GM12873 (cell line): Measurements from ENCODE around the gene RNF40.

Source experiments
- CTCF ChIP-seq: IDR thresholded peaks from 2 replicates; pipeline ENCODE4 v1.5.1; 2012; ENCODE audit warnings: low read depth, mild to moderate bottlenecking, moderate library complexity, low read length, control low read depth; ENCODE audit not compliant: insufficient read depth; ENCODE audit errors: missing control alignments

The RNF40 gene

GRCh38 chr16:30766933-30767284 lies 4.8 kb downstream of the RNF40 start:
- no peak for TF ChIP-seq CTCF

GRCh38 chr16:30767767-30768465 lies 5.8 kb downstream of the RNF40 start:
- TF ChIP-seq CTCF = no peak

- no peak for TF ChIP-seq CTCF
Observed at GRCh38 chr16:30768583-30769181, 6.6 kb downstream of the RNF40 start.

GRCh38 chr16:30769379-30770089 lies 7.4 kb downstream of the RNF40 start:
- no peak for TF ChIP-seq CTCF

- no peak for TF ChIP-seq CTCF
Observed at GRCh38 chr16:30771726-30772125, 9.6 kb downstream of the RNF40 start.

- no peak for TF ChIP-seq CTCF
Observed at GRCh38 chr16:30773826-30774225, 11.7 kb downstream of the RNF40 start.

GRCh38 chr16:30774367-30775130 lies 12.4 kb downstream of the RNF40 start:
- no peak for TF ChIP-seq CTCF
